Right lobe of liver (tissue), 6 donors: Measurements from ENCODE around the gene GKN1. TPM values are rescaled to one million over a fixed set of nuclear protein-coding genes. Genes with fewer than 3 reads are reported as not detected.
"Not testable (repeated sequence)": the region's sequence is repeated elsewhere in the genome, so short reads cannot be mapped to it uniquely, and the experiment has no call there.

ENCODE experiments used
- ATAC-seq, 4 donors: fragments of 200-7000 bp; cut with Tn5 transposase; one replicate each; pipeline ENCODE4 v1.9.1; 2020; ENCODE audit warnings: mild to moderate bottlenecking in 4 of 4, moderate library complexity in 4 of 4
- DNase-seq, 3 donors: peaks; one replicate each; pipeline ENCODE4 v3.0.0-alpha.2; 2020
- H3K27ac ChIP-seq, 3 donors: fragments of 200-600 bp; one replicate each; pipeline ENCODE4 v1.8.0; 2022
- H3K27me3 ChIP-seq, 2 donors: fragments of 200-600 bp; one replicate each; pipeline ENCODE4 v1.8.0; 2022
- H3K36me3 ChIP-seq, 4 donors: fragments of 200-600 bp; sonication (generic) in 1 of 4; one replicate each; pipeline versions ENCODE4 v1.5.1 to v1.8.0; 2017 to 2022; ENCODE audit warnings: control low read depth in 1 of 4
- H3K4me1 ChIP-seq, 4 donors: fragments of 200-600 bp; sonication (generic) in 1 of 4; one replicate each; pipeline versions ENCODE4 v1.5.1 to v1.8.0; 2017 to 2022; ENCODE audit warnings: control low read depth in 1 of 4
- H3K4me3 ChIP-seq, 3 donors: fragments of 200-600 bp; one replicate each; pipeline ENCODE4 v1.8.0; 2022
- H3K9me3 ChIP-seq, 4 donors: fragments of 200-600 bp; sonication (generic) in 1 of 4; one replicate each; pipeline versions ENCODE4 v1.5.1 to v1.8.0; 2017 to 2022; ENCODE audit warnings: control low read depth in 1 of 4
- CTCF ChIP-seq, 4 donors: fragments of 200-600 bp in 3 of 4; fragments of 450-650 bp in 1 of 4; IDR thresholded peaks; one replicate each; pipeline versions ENCODE4 v1.5.1 to v1.8.0; 2016 to 2022; ENCODE audit warnings: antibody characterized with exemption in 4 of 4, mild to moderate bottlenecking in 2 of 4
- POLR2A ChIP-seq: fragments of 450-650 bp; IDR thresholded peaks from one replicate; pipeline ENCODE4 v1.6.1; 2017; ENCODE audit warnings: antibody characterized with exemption, mild to moderate bottlenecking
- WGBS: methylation state at CpG from one replicate; pipeline ENCODE4 v1.1.6; 2018; ENCODE audit warnings: low coverage, low lambda C conversion rate; ENCODE audit not compliant: insufficient coverage; ENCODE audit errors: missing lambda C conversion rate; 5-methylcytosine and 5-hydroxymethylcytosine counted together
- intact Hi-C, 2 donors: fragments of 100-400 bp; cut with DNase I; formaldehyde crosslinking; loops; one replicate each; pipeline versions ENCODE4 v1.11.2 to v1.14.1; 2022
- total RNA-seq, 6 experiments: library from RNA; depleted of rRNA in 2 of 6; stranded (reverse); fragments of >200 nt in 2 of 6; fragmentation: NEBNext Ultra II Directional in 3 of 6; extraction: Animal tissue kit (Norgen Biotek cat#: 25700) in 3 of 6; gene quantifications; one replicate each; pipeline versions ENCODE4 v1.1.0 to v1.2.4, GENCODE V29; 2016 to 2023
- donor health status: DM: no; HTN: yes; CAD: no.
- donor health status: DM: no; HTN: no; CAD: no.
- donor health status: DM: no; HTN: no; CAD: no.
- donor health status: DM: no; HTN: yes; CAD: no.
- donor health status: DM: no; HTN: yes; CAD: no.

The GKN1 gene
- total RNA-seq, 6 experiments from 2014 or later, result not detected

GRCh38 chr2:68948710-68949109 is 25.7 kb upstream of the GKN1 start:
- no peaks in the 10 kb centered on the region for H3K9me3 ChIP-seq
- no peaks in the 10 kb centered on the region for H3K36me3 ChIP-seq
- no peaks in the 10 kb centered on the region for H3K27me3 ChIP-seq
- H3K27ac ChIP-seq, result no peak overlapping the region
- intact Hi-C loops, result no loop called here
- H3K4me1 ChIP-seq, result peaks cover 0 to 18% (median 0%) of the 10 kb centered on the region in 4 donors
- no peak overlapping the region for H3K4me3 ChIP-seq
- DNase-seq, result no peak
- ATAC-seq, result no peak
- TF ChIP-seq POLR2A (no peak), CTCF (IDR thresholded peaks at IDR 0.05) (no peak)
- 65% methylated on average over 1 of the region's 1 CpG for WGBS

GRCh38 chr2:68951899-68952298 is 22.5 kb upstream of the GKN1 start:
- 63% methylated on average over 4 of the region's 4 CpGs for WGBS
- no peak for ATAC-seq
- intact Hi-C loops, result no loop called here
- Histone ChIP-seq H3K27ac (no peak overlapping the region), H3K36me3 (no peaks in the 10 kb centered on the region), H3K4me1 (no peaks in the 10 kb centered on the region), H3K4me3 (no peak overlapping the region), H3K9me3 (no peaks in the 10 kb centered on the region), H3K27me3 (no peaks in the 10 kb centered on the region)
- DNase-seq, result no peak
- TF ChIP-seq POLR2A, result no peak
- TF ChIP-seq CTCF (IDR thresholded peaks at IDR 0.05), result no peak

GRCh38 chr2:68952887-68953521 is 21.4 kb upstream of the GKN1 start, which contains the start of gene GKN2:
GKN2 (minus strand) TSS chr2:68952893; CDS start chr2:68952861, 32 bp downstream.
- DNase-seq, result no peak
- TF ChIP-seq CTCF (IDR thresholded peaks at IDR 0.05) (no peak), POLR2A (no peak)
- Histone ChIP-seq H3K4me1 (no peaks in the 10 kb centered on the region), H3K4me3 (no peak within 1 kb of the TSS), H3K27ac (no peak within 1 kb of the TSS), H3K9me3 (no peaks in the 10 kb centered on the region), H3K27me3 (no peaks in the 10 kb centered on the region), H3K36me3 (no peaks in the 10 kb centered on the region)
- intact Hi-C loops, result no loop called here
- no peak for ATAC-seq
- WGBS, result 88% methylated on average over 4 of the region's 4 CpGs

- DNase-seq, ATAC-seq, H3K36me3 ChIP-seq, H3K27ac ChIP-seq, intact Hi-C loops, H3K9me3 ChIP-seq, H3K4me1 ChIP-seq, H3K4me3 ChIP-seq, H3K27me3 ChIP-seq: not testable (repeated sequence)
- 95% methylated on average over 5 of the region's 5 CpGs for WGBS
Measured at GRCh38 chr2:68955432-68955831, 19.0 kb upstream of the GKN1 start.

GRCh38 chr2:68959001-68959400 is 15.4 kb upstream of the GKN1 start:
- no peak overlapping the region for H3K27ac ChIP-seq
- DNase-seq (no peak), ATAC-seq (no peak)
- intact Hi-C loops, result no loop called here
- 93% methylated on average over 1 of the region's 1 CpG for WGBS
- TF ChIP-seq CTCF (IDR thresholded peaks at IDR 0.05), result no peak
- no peak for TF ChIP-seq POLR2A
- no peak overlapping the region for H3K4me3 ChIP-seq
- no peaks in the 10 kb centered on the region for H3K9me3 ChIP-seq
- no peaks in the 10 kb centered on the region for H3K27me3 ChIP-seq
- H3K36me3 ChIP-seq, result no peaks in the 10 kb centered on the region
- peaks cover 0 to 14% (median 6%) of the 10 kb centered on the region in 4 donors for H3K4me1 ChIP-seq
